PC-3 (cell line): ENCODE data around the gene EEPD1.

Experiments
- CTCF ChIP-seq: fragments of 300-600 bp; sonication (generic); conservative IDR thresholded peaks from 2 replicates; pipeline ENCODE4 v1.5.1; 2017; ENCODE audit warnings: antibody characterized with exemption, low read depth, mild to moderate bottlenecking, low read length
- EZH2 ChIP-seq: fragments of 300-600 bp; sonication (generic); IDR thresholded peaks from one replicate; pipeline ENCODE4 v1.6.1; 2017; ENCODE audit warnings: antibody characterized with exemption, mild to moderate bottlenecking, low read length; ENCODE audit not compliant: unreplicated experiment
- EZH2phosphoT487 ChIP-seq: fragments of 300-600 bp; sonication (generic); IDR thresholded peaks from 2 replicates; pipeline ENCODE4 v1.6.1; 2018; ENCODE audit warnings: mild to moderate bottlenecking, antibody characterized with exemption, low read length, borderline replicate concordance

GRCh38 chr7:36312064-36312914, 159.2 kb downstream of the EEPD1 start:
- TF ChIP-seq CTCF (no peak), EZH2 (no peak), EZH2phosphoT487 (no peak)
